HUDEP-2 (cell line): ENCODE measurements around the gene PLEKHO1.
"Not testable (repeated sequence)": the region's sequence is repeated elsewhere in the genome, so short reads cannot be mapped to it uniquely, and the experiment has no call there.

Source experiments
- DNase-seq, 76 experiments: peaks; one replicate each; lab custom pipeline; 2025; ENCODE audit not compliant: unreplicated experiment in 76 of 76; lab: John Stamatoyannopoulos, UW

Gene PLEKHO1, protein sequence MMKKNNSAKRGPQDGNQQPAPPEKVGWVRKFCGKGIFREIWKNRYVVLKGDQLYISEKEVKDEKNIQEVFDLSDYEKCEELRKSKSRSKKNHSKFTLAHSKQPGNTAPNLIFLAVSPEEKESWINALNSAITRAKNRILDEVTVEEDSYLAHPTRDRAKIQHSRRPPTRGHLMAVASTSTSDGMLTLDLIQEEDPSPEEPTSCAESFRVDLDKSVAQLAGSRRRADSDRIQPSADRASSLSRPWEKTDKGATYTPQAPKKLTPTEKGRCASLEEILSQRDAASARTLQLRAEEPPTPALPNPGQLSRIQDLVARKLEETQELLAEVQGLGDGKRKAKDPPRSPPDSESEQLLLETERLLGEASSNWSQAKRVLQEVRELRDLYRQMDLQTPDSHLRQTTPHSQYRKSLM

DNA sequence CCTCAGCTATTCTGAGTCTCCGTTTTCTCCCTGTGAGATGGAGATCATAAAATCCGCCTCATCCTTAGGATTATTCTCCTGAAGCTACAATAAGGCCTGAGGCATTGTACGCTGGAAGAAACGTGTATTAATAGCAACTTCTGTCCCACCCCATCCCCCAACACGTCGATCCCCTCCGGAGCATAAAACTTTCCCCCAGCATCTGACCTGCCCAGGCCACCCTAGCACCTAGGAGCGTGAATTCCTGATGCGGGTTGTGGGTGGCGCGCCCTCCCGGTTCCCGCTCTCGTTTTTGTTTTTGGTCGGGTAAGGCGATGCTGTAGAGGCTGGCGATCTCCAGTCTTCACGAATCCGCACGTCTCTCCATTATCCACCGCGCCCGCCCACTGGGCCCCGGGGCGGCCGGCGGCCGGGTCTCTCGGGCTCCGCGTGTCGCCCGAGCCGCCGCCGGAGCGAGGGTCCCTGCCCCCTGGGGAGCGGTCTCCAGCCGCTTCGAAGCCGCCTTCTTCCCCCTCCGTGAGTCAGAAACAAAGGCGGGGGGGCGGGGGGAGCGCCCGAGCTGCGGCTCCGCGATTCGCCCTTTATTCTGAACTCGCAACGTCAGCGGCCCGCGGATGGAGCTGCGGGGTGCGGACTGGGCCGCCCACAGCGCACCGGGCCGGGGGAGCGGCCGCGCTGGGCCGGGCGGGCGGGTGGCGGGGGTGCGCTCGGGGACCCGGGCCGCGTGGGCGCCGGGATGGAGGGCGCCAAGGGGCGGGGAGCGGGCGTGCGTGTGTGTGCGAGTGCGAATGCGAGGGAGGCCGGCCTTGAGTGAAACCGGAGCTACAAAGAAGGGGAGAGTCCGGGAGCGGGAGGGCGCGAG is at the start of gene PLEKHO1:
Gene PLEKHO1, plus strand, starts transcription at position 646 of the 862 bp plus-strand sequence. CDS start 342 bp downstream, outside the sequence.
- peak in 18 of 76 experiments; percentile 4 to 43 (median 16) for DNase-seq

DNA sequence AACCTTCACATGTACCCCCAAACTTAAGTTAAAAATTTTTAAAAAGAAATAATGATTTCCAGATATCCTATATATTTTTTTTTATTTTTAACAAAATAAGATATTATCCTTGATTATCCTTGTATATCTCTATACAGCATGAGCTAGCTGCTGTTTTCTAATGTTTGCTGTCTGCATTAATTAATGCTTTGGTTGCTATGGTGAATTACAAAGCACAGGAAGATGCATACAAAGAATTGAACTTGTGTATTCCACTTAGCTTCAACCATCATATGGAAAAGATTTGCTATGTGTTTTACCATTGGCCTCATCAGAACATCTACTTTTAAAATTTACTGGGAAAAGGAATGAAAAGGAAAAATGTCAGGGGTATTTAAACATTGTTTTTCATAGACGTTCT is 46.7 kb upstream of the PLEKHO1 start:
- DNase-seq: no peak

DNA sequence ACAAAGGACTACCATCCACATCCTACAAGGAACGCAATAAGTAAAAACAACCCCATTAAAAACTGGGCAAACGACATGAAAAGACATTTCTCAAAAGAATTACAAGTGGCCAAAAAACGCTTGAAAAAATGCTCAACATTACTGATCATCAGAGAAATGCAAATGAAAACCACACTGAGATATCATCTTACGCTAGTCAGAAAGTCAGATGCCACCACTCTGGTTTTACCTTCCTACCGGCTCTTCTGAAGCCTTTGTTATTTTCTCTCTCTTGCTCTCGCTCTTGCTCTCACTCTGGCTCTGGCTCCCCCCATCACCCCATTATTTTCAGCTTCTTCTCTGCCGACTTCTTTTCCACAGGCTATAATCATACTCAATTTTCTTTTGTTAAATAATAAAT is 43.4 kb upstream of the PLEKHO1 start:
- DNase-seq: no peak

DNA sequence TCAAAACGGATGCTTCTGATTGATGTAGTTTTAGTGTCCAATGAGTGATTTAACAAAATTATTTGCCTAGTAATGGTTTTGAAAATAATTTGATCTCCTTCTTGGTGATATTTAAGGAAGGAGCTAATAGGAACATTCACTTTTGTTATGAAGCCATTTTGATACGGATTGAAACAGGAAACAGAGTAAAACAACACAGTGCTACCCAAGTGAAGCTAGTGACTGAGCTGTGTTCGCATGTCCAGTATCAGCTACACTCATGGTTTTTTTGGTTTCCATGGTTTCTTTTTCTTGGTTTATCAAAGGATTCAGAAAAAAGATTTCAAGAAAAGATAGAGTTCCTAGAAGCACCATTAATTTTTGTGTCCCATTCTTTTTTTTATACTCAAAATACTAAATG is 40.1 kb upstream of the PLEKHO1 start:
- no peak for DNase-seq

DNA sequence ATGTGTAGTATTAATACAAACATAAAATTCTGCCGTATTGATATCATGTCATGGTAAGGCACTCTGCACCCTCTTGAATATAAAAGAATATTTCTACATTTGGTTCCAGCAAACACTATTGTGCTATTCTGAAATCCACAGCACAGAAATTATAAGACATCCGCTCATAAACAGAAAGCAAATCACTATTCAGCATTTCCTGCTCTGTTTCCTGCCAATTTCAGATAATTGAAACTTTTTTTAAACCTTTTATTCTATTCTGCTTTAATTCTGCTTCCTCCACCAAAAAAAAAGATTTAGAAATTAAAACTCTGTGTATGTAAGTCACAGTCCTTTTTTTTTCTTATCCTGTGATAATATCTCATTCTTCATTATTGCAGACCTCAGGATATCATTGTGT is 39.6 kb upstream of the PLEKHO1 start:
- no peak for DNase-seq

DNA sequence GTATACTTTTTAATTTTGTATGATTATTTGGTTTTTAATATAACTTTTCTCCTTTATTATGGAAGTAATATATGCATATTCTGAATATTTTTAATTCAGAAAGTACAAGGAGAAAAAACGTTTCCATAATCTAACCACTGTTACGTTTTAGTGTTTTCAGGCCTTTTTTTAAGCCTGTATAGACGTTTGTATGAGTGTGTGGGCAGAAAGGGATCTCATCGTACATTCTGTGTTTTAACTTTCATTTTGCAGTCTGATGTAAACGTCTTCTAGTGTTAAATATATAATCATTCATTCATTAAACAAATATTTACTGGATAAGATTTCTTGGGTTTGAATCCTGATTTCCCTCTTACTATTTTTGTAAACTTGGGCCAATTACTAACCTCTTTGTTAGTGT is 38.0 kb upstream of the PLEKHO1 start:
- no peak for DNase-seq

DNA sequence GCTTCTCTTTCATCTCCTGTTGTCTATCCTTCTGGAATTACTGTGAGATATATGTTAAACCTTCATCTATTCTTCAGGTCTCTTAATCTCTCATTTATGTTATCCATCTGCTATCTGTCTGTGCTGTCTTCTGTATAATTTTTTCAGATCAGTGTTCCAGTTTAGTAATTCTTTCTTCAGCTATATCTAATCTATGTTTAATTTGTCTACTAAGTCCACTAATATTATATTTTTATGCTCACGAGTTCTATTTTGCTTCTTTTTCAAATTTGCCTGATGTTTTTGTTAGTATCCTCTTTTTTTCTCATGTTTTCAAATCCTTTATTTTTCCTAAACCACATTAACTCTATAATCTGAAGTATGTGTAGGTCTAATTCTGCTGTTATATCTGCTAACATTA is 34.6 kb upstream of the PLEKHO1 start:
- no peak for DNase-seq

DNA sequence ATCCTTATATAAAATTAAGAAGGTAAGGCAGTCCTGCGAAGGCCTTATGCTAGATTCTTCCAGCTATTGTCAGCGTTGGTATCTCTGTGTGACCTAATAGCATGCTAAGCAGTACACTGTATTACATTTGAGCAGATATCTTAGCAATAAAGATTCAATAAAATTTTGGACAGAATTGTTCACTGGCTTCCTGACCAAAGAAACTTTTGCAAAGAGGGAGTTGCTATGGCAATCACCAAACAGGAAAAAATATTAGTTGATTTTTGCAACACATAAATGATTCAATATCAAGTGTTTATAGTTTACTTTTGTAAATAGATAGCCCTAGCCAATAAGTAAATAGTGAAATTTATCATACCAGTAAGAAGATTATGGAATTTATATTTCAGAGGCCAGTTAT is 31.0 kb upstream of the PLEKHO1 start:
- no peak for DNase-seq

DNA sequence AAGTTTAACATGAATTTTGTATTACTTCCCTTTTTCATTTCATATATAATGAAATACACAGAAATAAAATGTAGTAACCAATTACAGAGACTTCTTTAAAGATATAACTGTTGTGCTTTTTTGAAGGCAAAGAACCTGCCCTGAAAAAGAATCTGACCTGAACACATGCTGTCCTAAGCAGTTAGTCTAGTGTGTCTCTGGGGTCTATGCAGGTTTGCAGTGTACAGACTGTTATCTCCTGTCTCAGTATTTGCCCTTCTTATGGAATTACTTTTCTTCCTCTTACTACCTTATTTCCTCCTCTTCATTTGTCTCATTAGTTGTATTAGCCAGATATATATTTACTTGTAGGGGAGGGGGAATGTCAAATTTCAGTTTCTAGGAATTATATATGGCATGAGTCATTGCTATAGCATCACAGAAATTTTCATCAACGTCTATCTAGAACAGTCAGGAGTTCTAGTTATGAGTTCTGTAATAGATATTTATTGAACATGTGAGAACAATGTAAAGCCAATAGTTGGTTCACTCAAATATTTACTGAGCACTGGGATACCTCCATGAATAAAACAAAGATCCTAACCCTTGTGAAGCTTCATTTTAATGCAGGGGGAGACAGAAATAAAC is 28.4 kb upstream of the PLEKHO1 start:
- DNase-seq: no peak

DNA sequence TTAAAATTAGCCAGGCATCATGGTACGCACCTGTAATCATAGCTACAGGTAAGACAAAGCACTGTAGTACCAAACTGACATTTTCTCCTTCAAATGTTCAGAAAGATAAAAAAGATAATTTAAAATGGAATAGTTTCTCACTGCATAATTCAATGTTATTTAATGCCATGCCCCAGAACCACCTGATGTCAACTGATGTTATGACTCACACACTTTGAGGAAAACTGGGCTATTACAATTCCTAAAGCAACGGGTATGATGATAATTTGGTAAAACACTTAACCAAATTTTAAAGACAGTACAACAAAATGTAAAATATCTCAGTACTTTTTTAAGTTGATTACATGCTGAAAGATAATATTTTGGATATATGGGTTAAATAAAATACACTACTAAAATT is 22.9 kb upstream of the PLEKHO1 start:
- DNase-seq: no peak

DNA sequence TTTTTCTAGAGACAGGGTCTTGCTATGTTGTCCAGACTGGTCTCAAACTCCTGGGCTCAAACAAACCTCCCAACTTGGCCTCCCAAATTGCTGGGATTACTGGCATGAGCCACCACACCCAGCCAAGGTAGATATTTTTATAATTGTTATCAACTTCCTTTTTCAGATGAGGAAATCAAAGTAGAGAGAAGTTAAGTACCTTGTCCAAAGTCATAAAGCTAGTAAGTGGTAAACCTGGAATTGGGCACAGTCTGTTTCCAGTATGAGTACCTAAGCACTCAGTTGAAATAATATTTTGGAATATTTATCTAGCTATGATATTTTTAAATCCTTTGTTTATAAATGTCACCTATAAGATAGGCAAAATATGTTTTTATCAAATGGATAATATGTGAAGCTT is 22.3 kb upstream of the PLEKHO1 start:
- no peak for DNase-seq

DNA sequence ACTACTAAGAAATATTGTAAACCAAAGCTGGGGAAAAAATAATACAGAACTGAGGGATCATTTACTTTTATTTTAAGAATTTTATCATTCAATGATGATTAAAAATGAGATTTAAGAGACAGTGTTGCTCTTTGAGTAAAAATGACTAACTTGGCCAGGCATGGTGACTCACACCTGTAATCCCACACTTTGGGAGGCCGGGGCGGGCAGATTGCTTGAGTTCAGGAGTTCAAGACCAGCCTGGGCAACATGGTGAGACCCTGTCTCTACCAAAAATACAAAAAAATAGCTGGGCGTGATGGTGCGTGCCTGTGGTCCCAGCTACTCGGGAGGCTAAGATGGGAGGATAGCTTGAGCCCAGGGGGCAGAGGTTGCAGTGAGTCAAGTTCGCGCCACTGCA is 21.8 kb upstream of the PLEKHO1 start:
- DNase-seq: no peak

DNA sequence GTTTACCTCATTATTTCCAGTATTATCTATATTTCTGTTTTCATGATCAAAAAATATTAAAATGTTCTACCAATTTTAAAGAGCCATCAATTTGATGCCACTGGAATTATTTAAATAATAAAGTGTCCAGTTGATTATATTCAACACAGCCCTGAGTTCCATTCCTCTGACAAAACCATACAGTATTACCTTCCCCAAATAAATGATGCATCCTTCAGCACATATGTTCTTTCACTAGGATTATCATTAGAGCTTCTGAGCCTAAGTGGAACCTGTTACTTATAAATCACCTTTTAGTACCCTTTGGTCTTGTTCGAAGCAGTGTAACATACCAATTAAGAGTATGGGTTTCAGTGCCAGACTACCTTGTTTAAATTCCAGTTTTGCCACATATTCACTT is 17.3 kb upstream of the PLEKHO1 start:
- DNase-seq: no peak

DNA sequence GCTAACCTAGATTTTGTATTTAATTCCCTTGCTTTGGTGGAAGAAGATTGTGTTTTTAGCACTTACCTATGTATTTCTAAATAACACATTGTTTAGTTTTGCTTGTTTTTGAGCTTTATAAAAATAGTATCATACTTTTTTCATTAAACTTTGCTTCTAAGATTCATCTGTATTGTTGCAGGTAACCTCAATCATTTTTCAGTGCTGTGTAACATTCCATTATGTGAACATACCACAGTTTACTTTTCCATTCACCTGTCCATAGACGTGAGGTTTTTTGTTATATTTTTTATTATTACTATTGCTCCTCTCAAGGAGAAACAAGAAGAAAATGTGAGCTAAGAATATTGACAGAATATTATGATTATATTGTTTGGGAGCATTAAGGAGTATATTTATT is 15.2 kb upstream of the PLEKHO1 start:
- DNase-seq: no peak

DNA sequence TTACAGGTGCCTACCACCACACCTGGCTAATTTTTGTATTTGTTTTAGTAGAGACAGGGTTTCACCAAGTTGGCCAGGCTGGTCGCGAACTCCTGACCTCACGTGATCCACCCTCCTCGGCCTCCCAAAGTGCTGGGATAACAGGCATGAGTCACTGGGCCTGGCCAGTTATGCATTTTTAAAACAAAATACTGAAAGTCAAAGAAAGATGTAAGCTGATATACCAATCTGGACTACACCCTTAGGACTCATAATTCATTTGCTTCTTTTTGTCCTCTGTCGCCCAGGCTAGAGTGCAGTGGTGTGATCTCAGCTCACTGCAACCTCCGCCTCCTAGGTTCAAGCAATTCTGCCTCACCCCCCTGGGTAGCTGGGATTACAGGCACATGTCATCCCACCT is 14.3 kb upstream of the PLEKHO1 start:
- peak in 5 of 76 experiments; percentile 2 to 11 (median 4) for DNase-seq

DNA sequence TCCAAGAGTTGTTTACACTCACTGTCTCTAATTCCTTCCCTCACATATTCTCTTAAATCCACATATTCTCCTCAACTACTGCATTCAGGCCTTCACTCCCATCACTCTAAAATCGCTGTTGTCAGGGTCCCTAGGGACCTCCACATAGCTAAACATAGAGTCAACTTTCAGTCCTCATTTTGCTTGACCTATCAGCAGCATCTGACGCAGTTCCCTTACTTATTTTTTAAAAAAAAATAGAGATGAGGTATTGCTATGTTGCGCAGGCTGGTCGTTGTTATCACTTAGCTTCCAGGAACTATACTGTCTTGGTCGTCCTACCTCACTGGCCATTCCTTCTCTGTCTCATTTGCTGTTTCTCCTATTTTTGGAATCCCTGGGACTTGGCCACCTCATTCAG is 11.7 kb upstream of the PLEKHO1 start:
- DNase-seq: no peak

DNA sequence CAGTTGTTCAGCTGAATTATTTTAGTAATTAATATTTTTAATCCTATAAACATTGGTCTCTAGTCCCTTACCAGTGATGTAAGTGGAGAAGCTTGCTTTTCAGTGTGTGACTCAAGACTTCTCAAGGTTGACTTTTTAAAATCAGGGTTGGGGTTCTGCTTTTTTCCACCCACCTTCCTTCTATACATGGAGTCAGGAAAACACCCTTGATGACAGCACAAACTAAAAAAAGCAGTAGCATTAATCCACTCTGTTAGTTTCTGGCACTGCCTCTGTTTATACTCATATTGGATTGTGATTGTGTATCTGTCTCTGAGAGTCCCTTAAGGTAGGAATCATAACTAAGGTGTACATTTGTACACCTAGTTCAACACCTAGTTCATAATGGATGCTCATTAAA is 8.3 kb upstream of the PLEKHO1 start:
- DNase-seq: no peak

DNA sequence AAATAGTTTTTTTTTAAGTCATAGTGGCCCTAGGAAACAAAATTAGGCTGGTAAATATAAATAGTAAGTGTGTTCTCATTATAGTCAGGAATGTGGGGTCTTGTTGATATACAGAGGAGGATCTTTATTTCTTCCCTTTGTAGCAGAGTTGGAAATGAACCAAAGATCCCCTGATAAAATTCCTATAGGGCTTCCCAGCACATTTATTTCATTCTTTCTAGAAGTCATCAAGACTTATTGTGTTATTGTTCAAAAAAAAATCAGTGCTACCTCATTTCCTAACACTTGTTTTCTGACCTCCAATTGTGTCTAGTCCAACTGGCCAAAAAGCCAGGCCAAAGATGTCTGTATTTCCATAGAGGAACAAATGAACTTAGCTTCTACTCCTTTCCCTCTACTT is 7.6 kb upstream of the PLEKHO1 start:
- no peak for DNase-seq

DNA sequence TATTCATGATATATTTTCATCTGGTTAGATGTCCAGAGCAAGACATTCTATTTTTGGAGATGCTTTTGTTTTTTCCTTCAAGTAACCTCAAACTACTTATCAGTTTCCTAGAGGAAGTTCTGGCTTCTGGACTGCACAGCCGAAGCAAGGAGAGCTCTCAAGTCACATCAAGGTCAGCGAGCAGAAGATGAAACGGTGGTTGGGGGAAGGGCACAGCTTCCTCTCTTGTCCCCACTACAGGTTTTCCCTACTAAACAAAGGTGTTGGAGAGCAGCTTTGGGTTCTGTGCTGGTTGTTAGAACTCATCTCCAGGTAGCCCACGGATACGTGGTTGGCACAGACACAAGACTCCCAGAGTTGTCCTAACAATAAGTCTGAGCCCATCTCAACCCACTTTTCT is 5.1 kb upstream of the PLEKHO1 start:
- DNase-seq: no peak

DNA sequence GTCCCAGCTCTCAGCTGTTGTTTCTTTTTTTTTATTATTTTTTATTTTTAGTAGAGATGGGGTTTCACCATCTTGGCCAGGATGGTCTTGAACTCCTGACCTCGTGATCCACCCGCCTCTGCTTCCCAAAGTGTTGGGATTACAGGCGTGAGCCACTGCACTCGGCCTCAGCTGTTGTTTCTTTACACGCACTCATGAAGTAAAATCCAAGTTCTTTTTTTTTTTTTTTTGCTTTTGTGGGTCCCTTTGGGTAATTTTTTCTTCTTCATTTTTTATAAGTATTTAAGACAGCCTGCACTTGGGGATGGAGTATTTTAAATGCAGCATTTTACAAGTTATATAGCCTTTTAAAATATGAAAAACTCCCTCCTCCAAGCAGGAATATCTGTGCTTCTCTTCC is 3.7 kb upstream of the PLEKHO1 start:
- not testable (repeated sequence) for DNase-seq

DNA sequence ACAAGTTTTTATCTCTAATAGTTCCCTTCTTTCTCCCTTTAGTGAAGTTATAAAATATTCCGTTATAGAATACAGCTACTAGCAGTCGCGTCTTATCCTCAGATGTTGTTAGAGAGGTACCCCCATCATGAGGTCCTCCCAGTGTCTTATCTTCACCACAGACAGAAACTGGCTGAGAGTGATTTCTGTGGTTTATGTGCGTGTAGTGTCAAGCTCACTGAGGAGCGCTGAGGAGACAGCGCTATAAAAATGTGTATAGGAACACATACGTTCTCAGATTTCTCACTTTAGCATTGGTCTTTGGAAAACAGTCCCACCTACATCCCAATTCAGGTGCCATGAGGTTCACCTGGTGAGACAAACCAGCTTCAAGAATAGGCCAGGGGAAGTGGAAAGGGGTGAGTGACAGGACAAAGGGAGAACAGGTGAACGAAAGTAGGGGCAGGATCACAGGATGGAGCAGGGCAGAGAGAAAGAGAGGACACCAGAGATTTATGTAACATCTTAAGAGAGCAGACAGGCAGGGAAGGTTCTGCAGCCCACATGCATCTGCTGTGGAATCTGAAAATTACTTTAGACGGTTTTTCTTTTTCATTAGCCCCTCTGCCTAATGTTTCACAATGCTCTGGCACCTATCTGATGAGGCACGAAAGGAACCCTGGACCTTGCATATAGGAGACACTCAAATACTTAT is 2.7 kb upstream of the PLEKHO1 start:
- peak in 3 of 76 experiments; percentile 7 to 10 (median 9) for DNase-seq
